H9 (cell line): ENCODE data around the gene SLC9A9. TPM values are rescaled to one million over a fixed set of nuclear protein-coding genes. Genes with fewer than 3 reads are reported as not detected.

Source experiments
- DNase-seq: peaks from one replicate; pipeline ENCODE4 v3.0.0-alpha.2; 2017
- H2AFZ ChIP-seq: one replicate; pipeline ENCODE4 v1.6.1; 2013; ENCODE audit warnings: mild to moderate bottlenecking, low read length, control low read depth, moderate library complexity
- H2AK5ac ChIP-seq: 2 replicates; pipeline ENCODE4 v1.6.1; 2013; ENCODE audit warnings: low read length, control low read depth, mixed read lengths; ENCODE audit not compliant: insufficient read length
- H2BK120ac ChIP-seq: one replicate; pipeline ENCODE4 v1.6.1; 2013; ENCODE audit warnings: low read depth, mild to moderate bottlenecking, low read length, control low read depth, inconsistent platforms; ENCODE audit not compliant: poor library complexity, severe bottlenecking
- H2BK12ac ChIP-seq: 2 replicates; pipeline ENCODE4 v1.6.1; 2013; ENCODE audit warnings: low read length, control low read depth, mixed read lengths, low read depth; ENCODE audit not compliant: insufficient read length
- H2BK15ac ChIP-seq: 2 replicates; pipeline ENCODE4 v1.6.1; 2013; ENCODE audit warnings: low read depth, low read length, control low read depth
- H2BK20ac ChIP-seq: one replicate; pipeline ENCODE4 v1.6.1; 2013; ENCODE audit warnings: low read depth, mild to moderate bottlenecking, low read length, control low read depth, inconsistent platforms; ENCODE audit not compliant: poor library complexity, severe bottlenecking
- H2BK5ac ChIP-seq: 2 replicates; pipeline ENCODE4 v1.6.1; 2013; ENCODE audit warnings: low read length, control low read depth, mixed read lengths; ENCODE audit not compliant: insufficient read length
- H3K14ac ChIP-seq: 2 replicates; pipeline ENCODE4 v1.6.1; 2013; ENCODE audit warnings: low read length, control low read depth; ENCODE audit not compliant: insufficient read depth
- H3K18ac ChIP-seq: 2 replicates; pipeline ENCODE4 v1.6.1; 2013; ENCODE audit warnings: low read depth, mild to moderate bottlenecking, mixed read lengths, low read length, control low read depth; ENCODE audit not compliant: insufficient read length
- H3K23ac ChIP-seq: 2 replicates; pipeline ENCODE4 v1.6.1; 2013; ENCODE audit warnings: low read length, control low read depth, mixed read lengths, low read depth; ENCODE audit not compliant: insufficient read length
- H3K23me2 ChIP-seq: 2 replicates; pipeline ENCODE4 v1.6.1; 2013; ENCODE audit warnings: low read depth, mild to moderate bottlenecking, mixed read lengths, low read length, control low read depth; ENCODE audit not compliant: insufficient read length, poor library complexity, severe bottlenecking
- H3K27ac ChIP-seq: 2 replicates; pipeline ENCODE4 v1.5.1; 2013; ENCODE audit warnings: low read length, control low read depth, mixed read lengths, low read depth; ENCODE audit not compliant: insufficient read length
- H3K27me3 ChIP-seq: 2 replicates; pipeline ENCODE4 v1.6.1; 2013; ENCODE audit warnings: low read length, control low read depth, inconsistent platforms; ENCODE audit not compliant: insufficient read depth
- H3K4ac ChIP-seq: 2 replicates; pipeline ENCODE4 v1.6.1; 2013; ENCODE audit warnings: low read depth, mild to moderate bottlenecking, control low read depth, inconsistent platforms, low read length, moderate library complexity
- H3K4me1 ChIP-seq: 2 replicates; pipeline ENCODE4 v1.6.1; 2013; ENCODE audit warnings: low read length, control low read depth, inconsistent platforms; ENCODE audit not compliant: insufficient read depth
- H3K4me2 ChIP-seq: 2 replicates; pipeline ENCODE4 v1.6.1; 2013; ENCODE audit warnings: low read length, control low read depth, mixed read lengths; ENCODE audit not compliant: insufficient read length, insufficient read depth
- H3K56ac ChIP-seq: 2 replicates; pipeline ENCODE4 v1.6.1; 2013; ENCODE audit warnings: low read depth, mild to moderate bottlenecking, mixed read lengths, low read length, control low read depth; ENCODE audit not compliant: insufficient read length
- H3K79me1 ChIP-seq: 2 replicates; pipeline ENCODE4 v1.6.1; 2013; ENCODE audit warnings: low read depth, mild to moderate bottlenecking, moderate library complexity, low read length, control low read depth, inconsistent platforms; ENCODE audit not compliant: insufficient read depth, poor library complexity, severe bottlenecking
- H3K79me2 ChIP-seq: 2 replicates; pipeline ENCODE4 v1.6.1; 2013; ENCODE audit warnings: low read length, control low read depth, inconsistent platforms; ENCODE audit not compliant: insufficient read depth
- H3K9ac ChIP-seq: 2 replicates; pipeline ENCODE4 v1.6.1; 2013; ENCODE audit warnings: low read length, control low read depth, mixed read lengths; ENCODE audit not compliant: insufficient read length; ENCODE audit errors: extremely low read depth
- H3K9me3 ChIP-seq: one replicate; pipeline ENCODE4 v1.6.1; 2013; ENCODE audit warnings: low read depth, low read length, inconsistent platforms; ENCODE audit not compliant: control insufficient read depth
- H3T11ph ChIP-seq: one replicate; pipeline ENCODE4 v1.6.1; 2013; ENCODE audit warnings: mild to moderate bottlenecking, low read length, control low read depth, inconsistent platforms
- H4K20me1 ChIP-seq: one replicate; pipeline ENCODE4 v1.6.1; 2013; ENCODE audit not compliant: control insufficient read depth, insufficient read length, insufficient read depth
- H4K5ac ChIP-seq: 2 replicates; pipeline ENCODE4 v1.6.1; 2013; ENCODE audit warnings: low read depth, mild to moderate bottlenecking, mixed read lengths, low read length, control low read depth; ENCODE audit not compliant: insufficient read length
- H4K8ac ChIP-seq: replicated peaks from 2 replicates; pipeline ENCODE4 v1.6.1; 2013; ENCODE audit warnings: low read length, control low read depth, mixed read lengths, low read depth; ENCODE audit not compliant: insufficient read length
- H4K91ac ChIP-seq: 2 replicates; pipeline ENCODE4 v1.6.1; 2013; ENCODE audit warnings: low read depth, mild to moderate bottlenecking, moderate library complexity, mixed read lengths, low read length, control low read depth; ENCODE audit not compliant: insufficient read length
- H3K27ac Mint-ChIP-seq, 3 experiments: 2 replicates in 2 of 3; 3 replicates in 1 of 3; pipeline ENCODE4 v1.8.0; 2020 to 2021; ENCODE audit warnings: mixed read lengths in 3 of 3, mild to moderate bottlenecking in 1 of 3, moderate library complexity in 1 of 3
- H3K27me3 Mint-ChIP-seq: 2 replicates; pipeline ENCODE4 v1.8.0; 2021; ENCODE audit warnings: low read depth, mild to moderate bottlenecking, moderate library complexity, mixed read lengths
- H3K36me3 Mint-ChIP-seq, 3 experiments: 2 replicates in 2 of 3; 3 replicates in 1 of 3; pipeline ENCODE4 v1.8.0; 2020 to 2021; ENCODE audit warnings: low read depth in 3 of 3, mixed read lengths in 3 of 3; ENCODE audit not compliant: insufficient read depth in 1 of 3
- H3K4me1 Mint-ChIP-seq, 2 experiments: 2 replicates each; pipeline ENCODE4 v1.8.0; 2020; ENCODE audit warnings: mixed read lengths in 2 of 2
- H3K4me3 Mint-ChIP-seq, 2 experiments: 2 replicates in 1 of 2; 3 replicates in 1 of 2; pipeline ENCODE4 v1.8.0; 2020 to 2021; ENCODE audit warnings: mild to moderate bottlenecking in 2 of 2, mixed read lengths in 2 of 2, moderate library complexity in 1 of 2
- H3K9me3 Mint-ChIP-seq, 2 experiments: 2 replicates in 1 of 2; 3 replicates in 1 of 2; pipeline ENCODE4 v1.8.0; 2020; ENCODE audit warnings: mild to moderate bottlenecking in 2 of 2, mixed read lengths in 2 of 2, moderate library complexity in 1 of 2
- WGBS: extraction: QIAGEN DNeasy Blood & Tissue Kit; methylation state at CpG from one replicate; pipeline ENCODE4 v1.1.7; 2013; ENCODE audit warnings: missing lambda C conversion rate, low lambda C conversion rate, mixed read lengths; ENCODE audit not compliant: insufficient read length; ENCODE audit errors: extremely low coverage; 5-methylcytosine and 5-hydroxymethylcytosine counted together
- total RNA-seq: library from RNA; stranded (reverse); gene quantifications from 2 replicates; pipeline ENCODE4 v1.2.1, GENCODE V29; 2021
- TF ChIP-seq, protein P1 (sequence below): fragments of 200-600 bp; sonication (generic); conservative IDR thresholded peaks from 3 replicates; pipeline ENCODE4 v1.8.0; 2021; ENCODE audit warnings: antibody characterized with exemption, mild to moderate bottlenecking

SLC9A9 gene
- total RNA-seq, 1 experiment from 2014 or later: 0.35 TPM

DNA sequence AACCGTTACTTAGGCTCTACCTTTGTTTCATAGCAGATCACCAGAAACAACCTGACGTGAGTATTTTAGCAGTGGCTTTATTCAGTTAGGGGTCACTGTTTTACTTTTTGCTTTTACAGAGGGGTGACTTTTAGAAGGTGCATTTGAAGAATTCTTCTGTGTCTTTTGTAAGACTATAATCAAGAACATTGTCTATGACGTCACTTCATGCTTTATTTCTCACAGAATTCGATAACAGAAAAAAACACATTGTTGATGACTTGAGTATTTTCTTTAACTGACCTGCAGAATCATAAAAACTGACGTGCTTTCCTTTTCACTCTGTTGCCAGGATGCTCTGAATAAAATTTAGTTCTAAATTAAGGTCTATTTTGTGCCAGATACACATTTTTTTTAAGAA is 244.5 kb downstream of the SLC9A9 start:
- Histone ChIP-seq H4K8ac (no peak overlapping the region), H2AFZ (no peak overlapping the region), H3K4ac (no peak overlapping the region), H3K27ac (no peak overlapping the region), H2AK5ac (no peak overlapping the region), H4K20me1 (no peaks in the 10 kb centered on the region), H2BK20ac (no peak overlapping the region), H3K79me1 (no peaks in the 10 kb centered on the region), H2BK15ac (no peak overlapping the region), H3K56ac (no peak overlapping the region), H3K4me1 (peaks cover 3% of the 10 kb centered on the region; the same call in 1 of the 2 replicates), H3K9me3 (no peaks in the 10 kb centered on the region), H4K5ac (no peak overlapping the region), H3K23ac (no peak overlapping the region), H3K4me2 (no peak overlapping the region), H2BK5ac (no peak overlapping the region), H3K9ac (no peak overlapping the region), H4K91ac (no peak overlapping the region), H2BK120ac (no peak overlapping the region), H3K27me3 (no peaks in the 10 kb centered on the region), H3K23me2 (no peaks in the 10 kb centered on the region), H2BK12ac (no peak overlapping the region), H3K18ac (no peak overlapping the region), H3T11ph (no peak overlapping the region), H3K14ac (no peak overlapping the region), H3K79me2 (no peaks in the 10 kb centered on the region; the same call in 1 of the 2 replicates)
- no peaks in the 10 kb centered on the region for H3K27me3 Mint-ChIP-seq
- TF ChIP-seq, protein P1, sequence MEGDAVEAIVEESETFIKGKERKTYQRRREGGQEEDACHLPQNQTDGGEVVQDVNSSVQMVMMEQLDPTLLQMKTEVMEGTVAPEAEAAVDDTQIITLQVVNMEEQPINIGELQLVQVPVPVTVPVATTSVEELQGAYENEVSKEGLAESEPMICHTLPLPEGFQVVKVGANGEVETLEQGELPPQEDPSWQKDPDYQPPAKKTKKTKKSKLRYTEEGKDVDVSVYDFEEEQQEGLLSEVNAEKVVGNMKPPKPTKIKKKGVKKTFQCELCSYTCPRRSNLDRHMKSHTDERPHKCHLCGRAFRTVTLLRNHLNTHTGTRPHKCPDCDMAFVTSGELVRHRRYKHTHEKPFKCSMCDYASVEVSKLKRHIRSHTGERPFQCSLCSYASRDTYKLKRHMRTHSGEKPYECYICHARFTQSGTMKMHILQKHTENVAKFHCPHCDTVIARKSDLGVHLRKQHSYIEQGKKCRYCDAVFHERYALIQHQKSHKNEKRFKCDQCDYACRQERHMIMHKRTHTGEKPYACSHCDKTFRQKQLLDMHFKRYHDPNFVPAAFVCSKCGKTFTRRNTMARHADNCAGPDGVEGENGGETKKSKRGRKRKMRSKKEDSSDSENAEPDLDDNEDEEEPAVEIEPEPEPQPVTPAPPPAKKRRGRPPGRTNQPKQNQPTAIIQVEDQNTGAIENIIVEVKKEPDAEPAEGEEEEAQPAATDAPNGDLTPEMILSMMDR: no peak
- H3K27ac Mint-ChIP-seq: no peak overlapping the region
- peaks cover 23 to 25% of the 10 kb centered on the region in 2 experiments for H3K4me1 Mint-ChIP-seq
- WGBS: no CpG with 5 or more reads among the region's 5 CpGs
- DNase-seq: no peak
- no peak overlapping the region for H3K4me3 Mint-ChIP-seq
- no peaks in the 10 kb centered on the region for H3K9me3 Mint-ChIP-seq
- no peaks in the 10 kb centered on the region for H3K36me3 Mint-ChIP-seq
